Fibroblast of lung (primary cell): ENCODE results near the gene AFF2.

Experiments
- CTCF ChIP-seq, 2 donors: IDR thresholded peaks in 1 of 2; conservative IDR thresholded peaks in 1 of 2; 1 replicate in 1 of 2; 2 replicates in 1 of 2; pipeline ENCODE4 v1.5.1; 2011 to 2012; ENCODE audit warnings: low read length in 2 of 2, control low read depth in 1 of 2, inconsistent platforms in 1 of 2, low read depth in 1 of 2, mild to moderate bottlenecking in 1 of 2
- EZH2 ChIP-seq: IDR thresholded peaks from 2 replicates; pipeline ENCODE4 v1.5.1; 2012; ENCODE audit warnings: low read length, control low read depth, mild to moderate bottlenecking; ENCODE audit errors: missing control alignments

- no peak for TF ChIP-seq EZH2
- no peak for TF ChIP-seq CTCF (conservative IDR thresholded peaks at IDR 0.05 in 1 of 2, IDR thresholded peaks at IDR 0.05 in 1 of 2; ENCODE audit: low read depth in 1 of 2, low read length in 2 of 2)
Measured at GRCh38 chrX:148664171-148664570, 163.8 kb downstream of the AFF2 start.
